ENCODE data around the gene MAP4K2.

- TF ChIP-seq ZBTB33 (IDR thresholded peaks at IDR 0.05; ENCODE audit: borderline replicate concordance, low read depth), result no peak
- no peak for TF ChIP-seq CTCF (IDR thresholded peaks at IDR 0.05)
- TF ChIP-seq GATA2 (CRISPR knock-in tag; IDR thresholded peaks at IDR 0.05), result no peak
Observed at GRCh38 chr11:64754919-64755662, 47.9 kb downstream of the MAP4K2 start.
